ENCODE results near the gene PLA2G5. TPM values are rescaled to one million over a fixed set of nuclear protein-coding genes. Genes with fewer than 3 reads are reported as not detected.

The PLA2G5 gene
- total and polyA plus RNA-seq, 2 of the 4 experiments (the other 2 are of a cell fraction), result not detected

DNA sequence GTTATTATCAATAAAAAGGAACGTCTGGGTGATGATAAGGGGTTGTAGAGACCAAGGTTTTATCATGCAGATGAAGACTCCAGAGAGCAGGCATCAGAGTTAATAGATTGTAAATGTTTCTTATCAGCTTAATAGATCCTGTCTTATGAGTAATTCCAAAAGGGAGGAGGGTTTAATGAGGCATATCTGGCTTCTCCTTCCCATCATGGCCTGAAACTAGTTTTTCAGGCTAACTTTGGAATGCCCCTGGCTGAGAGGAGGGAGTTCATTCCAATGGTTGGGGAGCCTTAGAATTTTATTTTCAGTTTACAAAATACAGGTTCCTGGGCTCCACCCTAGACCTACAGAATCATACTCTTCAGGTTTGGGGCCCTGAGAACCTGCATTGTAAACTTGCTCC is 35.9 kb downstream of the PLA2G5 start:
- Histone ChIP-seq H3K4ac (ENCODE audit: low read depth, low read length) (no peak overlapping the region), H3K9me1 (ENCODE audit: insufficient read depth, low read length) (no peaks in the 10 kb centered on the region; the same call in 1 of the 2 replicates), H2BK120ac (ENCODE audit: low read depth, low read length) (no peak overlapping the region), H2AK5ac (ENCODE audit: low read depth, low read length) (no peak overlapping the region), H3K4me3 (ENCODE audit: insufficient read depth, low read depth, low read length) (no peak overlapping the region), H3K9ac (ENCODE audit: low read depth, low read length) (no peak overlapping the region), H3K9me3 (ENCODE audit: control insufficient read depth, insufficient read depth, low read length) (no peaks in the 10 kb centered on the region), H3K27ac (ENCODE audit: insufficient read depth, low read length) (no peak overlapping the region), H4K91ac (ENCODE audit: insufficient read depth, low read depth, low read length) (no peak overlapping the region), H3K18ac (ENCODE audit: low read depth, low read length) (no peak overlapping the region), H4K20me1 (ENCODE audit: insufficient read depth, low read length) (no peaks in the 10 kb centered on the region), H2BK15ac (ENCODE audit: low read depth, low read length) (no peak overlapping the region), H3K4me1 (ENCODE audit: control insufficient read depth, insufficient read depth, low read length) (peaks cover 3% of the 10 kb centered on the region), H2BK5ac (ENCODE audit: low read depth, low read length, poor library complexity, severe bottlenecking) (no peak overlapping the region), H2AFZ (replicated peaks; ENCODE audit: low read length, poor library complexity) (no peak overlapping the region), H4K8ac (ENCODE audit: low read depth in 2 of 2, low read length in 2 of 2) (no peak overlapping the region), H3K14ac (replicated peaks; ENCODE audit: low read depth, low read length) (no peak overlapping the region), H3K23ac (ENCODE audit: low read depth, low read length) (no peak overlapping the region), H3K56ac (ENCODE audit: extremely low read depth, insufficient read depth, low read length) (no peak overlapping the region), H3K27me3 (ENCODE audit: control insufficient read depth, insufficient read depth, low read length) (peaks cover 30% of the 10 kb centered on the region), H2BK20ac (ENCODE audit: low read depth, low read length) (no peak overlapping the region), H3K79me1 (ENCODE audit: low read depth in 1 of 2, low read length in 2 of 2) (no peaks in the 10 kb centered on the region), H2AK9ac (replicated peaks; ENCODE audit: low read depth, low read length, poor library complexity) (no peak overlapping the region), H4K5ac (ENCODE audit: low read depth, low read length) (no peak overlapping the region), H3K36me3 (ENCODE audit: control insufficient read depth, insufficient read depth, low read length) (no peaks in the 10 kb centered on the region), H3K4me2 (ENCODE audit: low read depth, low read length) (no peak overlapping the region)
- intact Hi-C loops (cut with micrococcal nuclease) (no loop called here), dilution Hi-C loops (cut with HindIII; ENCODE audit: low sequenced_read_pairs, unreplicated experiment) (no loop called here), in situ Hi-C loops (cut with MboI; ENCODE audit: low sequenced_read_pairs) (no loop called here)
- POLR2A ChIA-PET (ENCODE audit: unreplicated experiment), result no interaction called here
- DNase-seq (no peak), ATAC-seq (ENCODE audit: low read depth) (no peak)
- CTCF ChIA-PET, result no interaction called here
- TF ChIP-seq RFX5 (IDR thresholded peaks at IDR 0.05; ENCODE audit: low read depth, low read length) (no peak), CHD1 (IDR thresholded peaks at IDR 0.05; ENCODE audit: low read depth, low read length) (no peak), FOS (IDR thresholded peaks at IDR 0.05; ENCODE audit: low read depth, low read length) (no peak), MXI1 (IDR thresholded peaks at IDR 0.05; ENCODE audit: borderline replicate concordance, low read depth, low read length) (no peak), SMC3 (IDR thresholded peaks at IDR 0.05; ENCODE audit: low read depth, low read length) (no peak), MAZ (IDR thresholded peaks at IDR 0.05; ENCODE audit: borderline replicate concordance, low read depth, low read length) (no peak), RCOR1 (IDR thresholded peaks at IDR 0.05; ENCODE audit: insufficient replicate concordance, low read length) (no peak), BHLHE40 (IDR thresholded peaks at IDR 0.05; ENCODE audit: low read depth, low read length) (no peak)
- TF ChIP-seq, protein P1, sequence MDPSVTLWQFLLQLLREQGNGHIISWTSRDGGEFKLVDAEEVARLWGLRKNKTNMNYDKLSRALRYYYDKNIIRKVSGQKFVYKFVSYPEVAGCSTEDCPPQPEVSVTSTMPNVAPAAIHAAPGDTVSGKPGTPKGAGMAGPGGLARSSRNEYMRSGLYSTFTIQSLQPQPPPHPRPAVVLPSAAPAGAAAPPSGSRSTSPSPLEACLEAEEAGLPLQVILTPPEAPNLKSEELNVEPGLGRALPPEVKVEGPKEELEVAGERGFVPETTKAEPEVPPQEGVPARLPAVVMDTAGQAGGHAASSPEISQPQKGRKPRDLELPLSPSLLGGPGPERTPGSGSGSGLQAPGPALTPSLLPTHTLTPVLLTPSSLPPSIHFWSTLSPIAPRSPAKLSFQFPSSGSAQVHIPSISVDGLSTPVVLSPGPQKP (IDR thresholded peaks at IDR 0.05; ENCODE audit: borderline replicate concordance, low read depth, low read length), result no peak
- no TSS peak for BruUV-seq (replicated peaks)
- WGBS, 2 experiments (ENCODE audit: extremely low coverage in 2 of 2, insufficient read length in 1 of 2), result no CpG with 5 or more reads among the region's 1 CpG

Data from IMR-90 (cell line).